HG03103 (cell line): ENCODE data around the gene ELL.
"Not testable (repeated sequence)": the region's sequence is repeated elsewhere in the genome, so short reads cannot be mapped to it uniquely, and the experiment has no call there.

Source experiments
- ATAC-seq: cut with Tn5 transposase; IDR thresholded peaks from one replicate; pipeline ENCODE4 v1.9.1; 2021; ENCODE audit warnings: low read depth; ENCODE audit not compliant: unreplicated experiment

Gene ELL

GRCh38 chr19:18532168-18532890 is 10.5 kb upstream of the ELL start:
- no peak for ATAC-seq

DNA sequence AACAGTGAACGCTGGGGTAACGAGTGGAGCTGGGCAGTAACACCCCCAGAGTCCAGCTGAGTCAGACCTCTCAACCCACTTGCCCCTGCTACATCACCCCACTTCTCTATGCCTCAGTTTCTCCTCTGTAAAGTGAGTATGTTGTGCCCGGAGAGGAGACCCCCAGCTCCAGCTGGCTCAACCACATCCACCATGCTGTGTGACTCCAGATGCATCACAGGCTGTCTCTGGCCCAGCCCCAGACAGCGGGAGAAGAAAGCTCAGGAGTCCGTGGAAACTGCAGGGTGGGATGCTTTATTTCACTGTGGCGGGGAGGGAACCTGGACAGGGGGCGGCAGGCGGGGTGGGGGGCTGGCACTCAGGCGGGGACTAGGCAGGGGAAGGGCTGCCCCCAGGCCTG is 9.6 kb upstream of the ELL start:
- ATAC-seq: no peak

DNA sequence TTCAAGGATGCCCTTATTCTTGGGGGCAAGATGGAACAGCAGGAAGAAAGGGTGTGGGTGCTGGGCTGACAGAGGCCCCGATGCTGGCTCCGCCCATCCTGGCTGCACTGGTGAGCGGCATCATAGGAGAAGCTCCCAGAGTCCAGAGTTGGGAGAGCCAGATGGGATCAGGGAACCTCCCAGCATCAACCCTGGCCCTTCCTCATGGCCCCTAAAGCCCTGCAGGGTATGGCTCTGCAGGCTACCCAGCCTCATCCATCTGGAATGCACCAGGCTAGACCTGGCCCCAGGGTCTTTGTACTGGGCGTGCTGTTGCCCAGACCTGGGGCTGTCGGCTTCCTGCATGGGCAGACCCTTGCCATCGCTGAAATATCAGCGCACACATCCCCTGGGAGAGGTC is 7.9 kb upstream of the ELL start:
- ATAC-seq: no peak

DNA sequence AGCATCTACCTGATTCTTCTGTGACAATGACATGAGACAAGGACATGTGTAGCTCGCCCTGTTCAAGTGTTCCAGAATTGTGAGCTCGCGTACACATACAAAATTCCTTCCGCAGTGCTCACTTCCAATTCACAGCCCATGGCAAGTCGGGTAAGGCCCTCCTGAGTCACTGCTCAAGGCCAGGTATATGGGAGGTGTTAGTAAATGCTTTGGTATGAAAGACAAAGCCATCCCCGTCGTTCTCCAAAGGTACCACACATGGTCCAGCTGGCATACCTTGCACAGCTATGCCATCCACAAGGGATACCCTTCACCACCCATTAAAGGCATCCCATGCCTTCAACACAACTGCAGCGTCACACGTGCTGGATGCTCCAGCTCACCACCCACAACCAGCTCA is 4.4 kb upstream of the ELL start:
- ATAC-seq: no peak

- ATAC-seq: no peak
Measured at GRCh38 chr19:18523841-18524240, 2.0 kb upstream of the ELL start.

DNA sequence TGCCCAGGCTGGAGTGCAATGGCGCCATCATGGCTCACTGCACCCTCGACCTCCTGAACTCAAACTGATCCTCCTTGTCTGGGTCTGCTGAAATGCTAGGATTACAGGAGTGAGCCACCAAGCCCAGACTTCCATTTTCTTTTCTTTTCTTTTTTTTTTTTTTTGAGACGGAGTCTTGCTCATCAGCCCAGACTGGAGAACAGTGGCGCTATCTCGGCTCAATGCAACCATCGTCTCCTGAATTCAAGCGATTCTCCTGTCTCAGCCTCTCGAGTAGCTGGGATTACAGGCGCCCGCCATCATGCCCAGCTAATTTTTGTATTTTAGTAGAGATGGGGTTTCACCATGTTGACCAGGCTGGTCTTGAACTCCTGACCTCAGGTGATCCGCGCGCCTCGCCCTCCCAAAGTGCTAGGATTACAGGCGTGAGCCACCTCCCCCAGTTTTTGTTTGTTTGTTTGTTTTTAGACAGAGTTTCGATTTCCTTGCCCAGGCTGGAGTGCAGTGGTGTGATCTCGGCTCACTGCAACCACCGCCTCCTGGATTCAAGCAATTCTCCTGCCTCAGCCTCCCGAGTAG is 1.1 kb upstream of the ELL start:
- ATAC-seq: not testable (repeated sequence)

GRCh38 chr19:18522124-18522861 is 423 bp upstream of the ELL start:
- ATAC-seq: peak; percentile 78

DNA sequence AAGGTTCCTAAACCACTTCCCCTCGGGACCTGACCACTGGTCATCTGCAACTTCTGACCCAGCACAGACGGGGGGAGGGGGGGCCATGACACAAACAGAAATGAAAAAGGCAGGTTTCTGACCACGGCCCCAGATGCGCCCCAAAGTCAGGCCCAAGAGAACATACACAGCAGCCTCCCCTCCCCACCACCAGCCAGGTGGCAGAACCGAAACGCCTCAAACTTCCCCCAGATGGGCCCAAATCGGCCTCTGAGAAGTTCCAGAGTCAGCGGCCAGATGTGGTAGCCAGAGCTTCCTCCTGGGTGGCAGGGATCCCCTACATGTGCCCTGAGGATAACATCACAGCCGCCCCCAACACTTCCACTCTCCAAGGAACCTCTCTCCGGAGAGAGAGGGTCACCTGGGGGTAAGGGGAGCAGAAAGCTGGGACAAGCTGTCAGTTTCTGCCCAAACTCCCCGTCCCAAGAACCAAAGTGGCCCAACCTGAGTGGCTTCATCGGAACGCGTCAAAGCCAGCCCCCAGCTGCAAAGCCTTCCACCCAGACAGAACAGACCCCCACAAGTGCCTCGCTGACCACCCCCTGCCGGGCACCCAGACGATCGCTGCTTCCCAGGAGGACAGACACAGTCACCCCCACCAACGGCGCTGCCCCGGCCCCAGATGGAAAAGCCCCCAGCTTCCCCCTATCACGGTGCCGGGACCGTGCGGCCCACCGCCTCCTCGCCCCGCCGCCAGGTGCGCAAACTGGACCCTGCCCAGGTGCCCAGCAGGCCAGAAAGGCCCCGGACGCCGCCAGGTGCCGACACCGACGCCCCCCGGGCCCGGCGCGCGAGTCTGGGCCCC is 800 bp downstream of the ELL start:
- ATAC-seq: no peak

- no peak for ATAC-seq
Measured at GRCh38 chr19:18519962-18520847, 1.7 kb downstream of the ELL start.

DNA sequence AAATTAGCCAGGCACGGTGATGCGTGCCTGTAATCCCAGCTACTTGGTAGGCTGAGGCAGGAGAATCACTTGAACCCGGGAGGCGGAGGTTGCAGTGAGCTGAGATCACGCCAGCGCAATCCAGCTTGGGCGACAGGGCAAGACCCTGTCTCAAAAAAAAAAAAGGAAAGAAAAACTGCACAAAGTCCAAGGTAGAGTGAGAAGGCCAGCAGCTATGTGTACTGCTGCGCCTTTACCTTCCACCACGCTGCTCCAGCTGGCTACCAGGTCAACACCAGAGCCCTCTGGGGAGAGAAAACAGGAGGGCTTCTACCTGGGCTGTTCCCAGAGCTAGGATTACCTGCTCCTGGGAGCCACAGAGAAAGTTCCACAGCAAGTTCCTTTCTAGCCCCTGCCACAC is 3.2 kb downstream of the ELL start:
- no peak for ATAC-seq

GRCh38 chr19:18517606-18518005 is 4.3 kb downstream of the ELL start:
- no peak for ATAC-seq

- ATAC-seq: no peak
Measured at GRCh38 chr19:18515959-18516358, 5.9 kb downstream of the ELL start.

GRCh38 chr19:18514800-18515682 is 6.8 kb downstream of the ELL start:
- no peak for ATAC-seq

DNA sequence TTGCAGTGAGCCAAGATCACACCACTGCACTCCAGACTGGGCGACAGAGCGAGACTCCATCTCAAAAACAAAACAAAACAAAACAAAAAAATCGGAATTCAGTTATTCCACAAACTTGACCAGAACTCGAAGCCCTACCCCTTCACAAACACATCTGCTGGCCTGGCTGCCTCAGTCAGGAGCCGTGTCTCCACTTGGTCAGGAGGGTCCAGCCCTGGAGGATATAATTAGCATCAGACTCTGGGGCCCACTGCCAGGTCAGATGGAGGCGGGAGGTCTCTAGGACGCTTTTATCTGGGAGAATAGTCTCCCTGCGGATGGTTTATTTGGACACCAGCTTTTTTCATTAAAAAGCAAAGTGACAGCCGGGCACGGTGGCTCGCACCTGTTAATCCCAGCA is 8.0 kb downstream of the ELL start:
- ATAC-seq: no peak

GRCh38 chr19:18510216-18510615 is 11.7 kb downstream of the ELL start:
- no peak for ATAC-seq

- ATAC-seq: no peak
Measured at GRCh38 chr19:18508585-18508984, 13.3 kb downstream of the ELL start.

DNA sequence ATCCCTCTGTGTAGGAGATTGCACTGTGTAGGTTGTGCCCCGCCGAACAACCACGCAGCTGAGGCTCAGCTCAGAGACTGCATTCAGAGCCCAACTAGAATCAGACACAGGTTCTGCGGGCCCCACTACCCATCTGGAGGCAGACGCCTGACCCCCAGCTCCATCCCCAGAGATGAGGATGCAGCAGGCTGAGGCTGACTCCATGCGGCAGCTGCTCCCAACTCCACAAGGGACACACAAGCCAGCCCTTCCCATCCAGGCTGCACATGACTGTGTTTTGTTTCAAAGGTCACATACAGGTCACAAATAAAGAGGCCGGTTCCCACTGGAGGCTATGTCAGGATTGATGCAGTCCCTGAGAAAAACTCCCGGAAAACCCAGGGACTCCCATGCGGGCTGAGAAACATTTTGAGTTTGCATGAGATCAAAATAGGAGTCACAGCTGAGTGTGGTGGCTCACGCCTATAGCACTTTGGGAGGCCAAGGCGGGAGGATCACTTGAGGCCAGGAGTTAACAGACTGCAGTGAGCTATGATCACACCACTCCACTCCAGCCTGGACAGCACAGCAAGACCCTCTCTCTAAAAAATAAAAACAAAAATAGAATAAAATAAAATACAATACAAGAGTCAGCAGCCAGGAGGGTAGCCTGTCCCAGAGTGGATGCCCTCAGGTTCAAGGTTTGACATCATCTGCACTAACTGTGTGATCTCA is 14.0 kb downstream of the ELL start:
- ATAC-seq: no peak

- ATAC-seq: no peak
Measured at GRCh38 chr19:18507021-18507726, 14.7 kb downstream of the ELL start.
